Measurements from ENCODE around the gene PIANP. TPM values are rescaled to one million over a fixed set of nuclear protein-coding genes. Genes with fewer than 3 reads are reported as not detected.

Gene PIANP
- total and polyA plus RNA-seq, 2 donors (not counting 1 experiment from before 2014, with no cell fraction given), result 0.24 to 0.54 TPM

GRCh38 chr12:6691473-6691872, 9.1 kb downstream of the PIANP start:
- TF ChIP-seq EZH2 (IDR thresholded peaks at IDR 0.05; ENCODE audit: borderline replicate concordance, insufficient read depth, low read depth, low read length, poor library complexity, severe bottlenecking) (no peak), CTCF (IDR thresholded peaks at IDR 0.05) (no peak)
- POLR2A ChIA-PET, result interaction anchor here (0.7 kb wide), 1 partner anchor 81 kb away, joined by 5 read pairs; no protein-coding TSS in a partner anchor
- intact Hi-C loops (cut with micrococcal nuclease), result no loop called here
- H3K9me3 Mint-ChIP-seq (ENCODE audit: insufficient read depth), result no peaks in the 10 kb centered on the region
- 94% methylated on average over 2 of the region's 4 CpGs for WGBS (ENCODE audit: insufficient coverage)
- H3K79me2 ChIP-seq (ENCODE audit: control insufficient read depth, insufficient read depth, low read length), result peaks cover 50% of the 10 kb centered on the region
- H3K4me2 ChIP-seq (replicated peaks; ENCODE audit: low read depth, low read length, poor library complexity, severe bottlenecking), result no peak overlapping the region
- H3K4me3 ChIP-seq (ENCODE audit: control extremely low read depth in 1 of 5, extremely low read depth in 1 of 5, insufficient read depth in 1 of 5, low read depth in 2 of 5, low read length in 4 of 5), result no peak overlapping the region
- no peak for ATAC-seq (ENCODE audit: low read depth)
- no peak overlapping the region for H2AFZ ChIP-seq (ENCODE audit: insufficient read depth, low read depth, low read length, poor library complexity, severe bottlenecking)
- H3K4me3 Mint-ChIP-seq, result peak overlapping the region; percentile 37
- H3K27ac ChIP-seq (ENCODE audit: low read length in 2 of 2), result no peak overlapping the region
- H3K36me3 ChIP-seq (replicated peaks in 1 of 2; ENCODE audit: control extremely low read depth in 1 of 2, control insufficient read depth in 1 of 2, extremely low read depth in 1 of 2, insufficient read depth in 2 of 2, low read length in 1 of 2), result peaks cover 0 to 10% of the 10 kb centered on the region in 2 experiments
- no peak overlapping the region for H3K9ac ChIP-seq (ENCODE audit: low read length)
- peaks cover 0 to 3% (median 0%) of the 10 kb centered on the region in 3 donors for H3K9me3 ChIP-seq (ENCODE audit: control extremely low read depth in 1 of 3, control insufficient read depth in 2 of 3, insufficient read depth in 1 of 3, low read length in 2 of 3)
- no peaks in the 10 kb centered on the region for H3K27me3 ChIP-seq (replicated peaks in 1 of 4; ENCODE audit: control extremely low read depth in 1 of 4, control insufficient read depth in 3 of 4, insufficient read depth in 4 of 4, low read length in 3 of 4)
- no peak for DNase-seq
- H3K4me1 Mint-ChIP-seq, result peaks cover 57% of the 10 kb centered on the region
- CTCF ChIA-PET, result interaction anchor here (0.9 to 2.0 kb wide), 2 partner anchors 32 to 75 kb away, joined by 3 to 7 read pairs; partner anchors contain the start of gene COPS7A
- peaks cover 33 to 44% of the 10 kb centered on the region in 2 donors for H3K4me1 ChIP-seq (ENCODE audit: control insufficient read depth in 2 of 2, insufficient read depth in 2 of 2, low read length in 2 of 2)
- no peak overlapping the region for H3K27ac Mint-ChIP-seq
- H4K20me1 ChIP-seq (ENCODE audit: control insufficient read depth, insufficient read depth, low read length, poor library complexity, severe bottlenecking), result no peaks in the 10 kb centered on the region
- H3K27me3 Mint-ChIP-seq, result no peaks in the 10 kb centered on the region

All from B cell (primary cell).